Activated CD4-positive, CD25-positive, alpha-beta regulatory T cell treated with anti-CD3 and anti-CD28 coated beads, Interleukin-2, amount 50 U/mL, for 72 hours (primary cell): ENCODE data around the gene TMEM252.

Source experiments
- DNase-seq: peaks from one replicate; pipeline ENCODE4 v3.0.0; 2021

The TMEM252 gene

GRCh38 chr9:68541568-68541967 lies 885 bp upstream of the TMEM252 start:
- DNase-seq = no peak

- no peak for DNase-seq
These were observed 2.5 kb downstream of the TMEM252 start for GRCh38 chr9:68538200-68538599.

GRCh38 chr9:68537616-68537880 lies 3.1 kb downstream of the TMEM252 start:
- DNase-seq = no peak

GRCh38 chr9:68536876-68537615 lies 3.6 kb downstream of the TMEM252 start:
- no peak for DNase-seq

GRCh38 chr9:68533678-68534077 lies 7.0 kb downstream of the TMEM252 start:
- DNase-seq = no peak

GRCh38 chr9:68532131-68532530 lies 8.6 kb downstream of the TMEM252 start:
- no peak for DNase-seq

- DNase-seq = no peak
These were observed 10.1 kb downstream of the TMEM252 start for GRCh38 chr9:68530618-68531017.

- DNase-seq = no peak
These were observed 17.2 kb downstream of the TMEM252 start for GRCh38 chr9:68523367-68523936.

GRCh38 chr9:68522954-68523353 lies 17.7 kb downstream of the TMEM252 start:
- DNase-seq = no peak

- DNase-seq = no peak
These were observed 18.6 kb downstream of the TMEM252 start for GRCh38 chr9:68522131-68522530.

GRCh38 chr9:68515326-68516017 lies 25.2 kb downstream of the TMEM252 start:
- no peak for DNase-seq

- DNase-seq = no peak
These were observed 26.7 kb downstream of the TMEM252 start for GRCh38 chr9:68513981-68514380.

GRCh38 chr9:68513385-68513784 lies 27.3 kb downstream of the TMEM252 start:
- DNase-seq = no peak

GRCh38 chr9:68509689-68510088 lies 31.0 kb downstream of the TMEM252 start:
- DNase-seq = no peak

- no peak for DNase-seq
These were observed 32.1 kb downstream of the TMEM252 start for GRCh38 chr9:68508547-68508946.

GRCh38 chr9:68507806-68508145 lies 32.9 kb downstream of the TMEM252 start:
- no peak for DNase-seq

GRCh38 chr9:68507130-68507805 lies 33.4 kb downstream of the TMEM252 start:
- no peak for DNase-seq

GRCh38 chr9:68506551-68506950 lies 34.1 kb downstream of the TMEM252 start:
- DNase-seq = no peak

GRCh38 chr9:68505681-68506409 lies 34.8 kb downstream of the TMEM252 start:
- DNase-seq = no peak

GRCh38 chr9:68502279-68502678 lies 38.4 kb downstream of the TMEM252 start:
- no peak for DNase-seq

GRCh38 chr9:68500457-68501381 lies 40.0 kb downstream of the TMEM252 start:
- no peak for DNase-seq

- DNase-seq = no peak
These were observed 41.9 kb downstream of the TMEM252 start for GRCh38 chr9:68498816-68499215.
